Spleen (tissue), 11 donors: ENCODE results near the gene TMEM141. TPM values are rescaled to one million over a fixed set of nuclear protein-coding genes. Genes with fewer than 3 reads are reported as not detected.
A peak's percentile ranks its signal among the peaks of the same experiment; 100 is the strongest.

Source experiments
- DNase-seq: peaks from one replicate; pipeline ENCODE4 v3.0.0-alpha.2; 2020
- H3K27ac ChIP-seq, 8 donors: fragments of 200-600 bp; sonication (generic) in 7 of 8; 1 replicate in 4 of 8; 2 replicates in 4 of 8; pipeline versions ENCODE4 v1.5.0 to v1.8.0; 2016 to 2021; ENCODE audit warnings: inconsistent platforms in 4 of 8, mild to moderate bottlenecking in 4 of 8, moderate library complexity in 1 of 8
- H3K27me3 ChIP-seq, 7 donors: fragments of 200-600 bp; sonication (generic) in 6 of 7; replicated peaks in 1 of 7; 1 replicate in 4 of 7; 2 replicates in 3 of 7; pipeline versions ENCODE4 v1.5.0 to v1.8.0; 2016 to 2021; ENCODE audit warnings: inconsistent platforms in 3 of 7, mild to moderate bottlenecking in 1 of 7
- H3K36me3 ChIP-seq, 6 donors: fragments of 200-600 bp; sonication (generic) in 5 of 6; 1 replicate in 4 of 6; 2 replicates in 2 of 6; pipeline versions ENCODE4 v1.5.0 to v1.8.0; 2016 to 2021; ENCODE audit warnings: inconsistent platforms in 2 of 6
- H3K4me1 ChIP-seq, 6 donors: fragments of 200-600 bp; sonication (generic) in 5 of 6; 1 replicate in 3 of 6; 2 replicates in 3 of 6; pipeline versions ENCODE4 v1.5.0 to v1.8.0; 2016 to 2021; ENCODE audit warnings: inconsistent platforms in 3 of 6
- H3K4me3 ChIP-seq, 8 donors: fragments of 200-600 bp; sonication (generic) in 7 of 8; 1 replicate in 4 of 8; 2 replicates in 4 of 8; pipeline versions ENCODE4 v1.5.0 to v1.8.0; 2016 to 2021; ENCODE audit warnings: inconsistent platforms in 4 of 8, mild to moderate bottlenecking in 4 of 8, moderate library complexity in 2 of 8
- H3K9me3 ChIP-seq, 8 donors: fragments of 200-600 bp; sonication (generic) in 7 of 8; 1 replicate in 4 of 8; 2 replicates in 4 of 8; pipeline versions ENCODE4 v1.5.0 to v1.8.0; 2016 to 2021; ENCODE audit warnings: inconsistent platforms in 4 of 8
- CTCF ChIP-seq, 11 experiments: fragments of 200-600 bp in 7 of 11; fragments of 450-650 bp in 4 of 11; sonication (generic) in 4 of 11; IDR thresholded peaks in 8 of 11; conservative IDR thresholded peaks in 3 of 11; 1 replicate in 7 of 11; 2 replicates in 4 of 11; pipeline versions ENCODE4 v1.4.0 to v1.8.0; 2016 to 2021; ENCODE audit warnings: antibody characterized with exemption in 11 of 11, inconsistent platforms in 4 of 11, mild to moderate bottlenecking in 1 of 11
- POLR2A ChIP-seq, 3 donors: fragments of 450-650 bp; IDR thresholded peaks; one replicate each; pipeline ENCODE4 v1.5.1; 2017; ENCODE audit warnings: antibody characterized with exemption in 3 of 3, mild to moderate bottlenecking in 1 of 3
- POLR2AphosphoS5 ChIP-seq, 3 donors: sonication (generic); formaldehyde crosslinking; IDR thresholded peaks; one replicate each; pipeline ENCODE4 v1.5.1; 2017; ENCODE audit warnings: antibody characterized with exemption in 3 of 3
- WGBS, 5 donors: extraction: QIAGEN DNeasy Blood & Tissue Kit in 3 of 5; methylation state at CpG; one replicate each; pipeline versions ENCODE4 v1.1.5 to v1.1.7; 2013 to 2018; 5-methylcytosine and 5-hydroxymethylcytosine counted together
- intact Hi-C: fragments of 100-400 bp; cut with DNase I; formaldehyde crosslinking; loops from one replicate; pipeline ENCODE4 v1.15.0; 2023; ENCODE audit warnings: low total_unique reads
- polyA plus RNA-seq, 3 donors: library from polyadenylated mRNA; stranded (reverse); fragments of 200-250 nt; gene quantifications; one replicate each; pipeline ENCODE4 v1.2.1, GENCODE V29; 2013
- total RNA-seq, 7 donors: library from RNA; depleted of rRNA in 3 of 7; stranded (reverse); fragments of >200 nt in 3 of 7; fragmentation: NEBNext Ultra II Directional in 4 of 7; extraction: Animal tissue kit (Norgen Biotek cat#: 25700) in 4 of 7; gene quantifications; one replicate each; pipeline versions ENCODE4 v1.1.0 to v1.2.1, GENCODE V29; 2016 to 2021
- donor health status: healthy with polysubstance abuse.
- donor health status: DM: no; HTN: no; CAD: no; lungs with moderate emphysema.
- donor health status: DM: no; HTN: no; CAD: no.
- donor health status: Bipolar disorder and iron deficiency.
- donor health status: healthy.
- donor health status: DM: no; HTN: no; CAD: no.
- donor health status: DM: yes; HTN: yes; CAD: no.

Gene TMEM141
- total and polyA plus RNA-seq, 10 donors, result 32.1 to 92.8 (median 45.7) TPM

DNA sequence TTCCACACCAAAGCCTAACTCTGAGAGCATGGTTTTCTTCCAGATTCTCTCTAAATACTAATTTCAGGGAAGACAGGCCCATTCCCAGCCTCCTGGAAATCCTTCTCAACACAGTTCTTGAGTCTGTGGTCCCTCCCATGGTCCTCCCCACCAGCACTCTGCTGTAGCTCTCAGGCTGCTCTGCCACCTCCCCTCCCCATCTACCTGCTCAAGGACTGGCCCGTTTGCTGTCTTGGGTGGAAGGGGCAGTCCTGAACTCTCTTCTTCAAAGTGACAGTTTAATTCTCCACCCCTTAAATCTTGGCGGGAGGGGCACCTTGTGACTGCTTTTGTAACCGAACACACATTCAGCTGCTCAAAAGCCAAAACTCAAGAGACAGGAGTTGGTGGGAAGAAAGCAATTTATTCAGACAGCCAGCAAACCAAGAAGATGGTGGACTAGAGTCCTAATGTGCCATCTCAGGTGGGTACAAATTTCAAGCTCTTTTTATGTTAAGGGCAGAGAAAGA is 19.2 kb upstream of the TMEM141 start:
- peaks cover 0 to 18% (median 7%) of the 10 kb centered on the region in 6 donors for H3K4me1 ChIP-seq
- peaks cover 0 to 22% (median 0%) of the 10 kb centered on the region in 7 donors for H3K27me3 ChIP-seq
- H3K27ac ChIP-seq, result no peak overlapping the region
- intact Hi-C loops, result no loop called here
- no peak for TF ChIP-seq POLR2A (IDR thresholded peaks at IDR 0.05)
- no peak for TF ChIP-seq POLR2AphosphoS5 (IDR thresholded peaks at IDR 0.05)
- TF ChIP-seq CTCF (IDR thresholded peaks at IDR 0.05 in 8 of 11, conservative IDR thresholded peaks at IDR 0.05 in 3 of 11), result no peak
- H3K36me3 ChIP-seq, result no peaks in the 10 kb centered on the region
- peaks cover 0 to 10% (median 7%) of the 10 kb centered on the region in 8 donors for H3K9me3 ChIP-seq
- DNase-seq, result no peak
- no peak overlapping the region for H3K4me3 ChIP-seq
- 65 to 81% (median 78%) methylated on average over 3 of the region's 3 CpGs for WGBS, 5 donors

GRCh38 chr9:136773386-136774044 is 17.6 kb upstream of the TMEM141 start:
- Histone ChIP-seq H3K4me1 (peaks cover 0 to 9% (median 2%) of the 10 kb centered on the region in 6 donors), H3K27me3 (peaks cover 0 to 8% (median 0%) of the 10 kb centered on the region in 7 donors), H3K27ac (no peak overlapping the region), H3K9me3 (peaks cover 0 to 10% (median 7%) of the 10 kb centered on the region in 8 donors), H3K4me3 (no peak overlapping the region), H3K36me3 (no peaks in the 10 kb centered on the region)
- peak; percentile 89 for DNase-seq
- TF ChIP-seq POLR2AphosphoS5 (IDR thresholded peaks at IDR 0.05), result peak in 1 of 3 donors; percentile 34
- no peak for TF ChIP-seq POLR2A (IDR thresholded peaks at IDR 0.05)
- intact Hi-C loops, result no loop called here
- WGBS, 5 donors, result 67 to 84% (median 73%) methylated on average over 5 to 7 of the region's 7 CpGs

DNA sequence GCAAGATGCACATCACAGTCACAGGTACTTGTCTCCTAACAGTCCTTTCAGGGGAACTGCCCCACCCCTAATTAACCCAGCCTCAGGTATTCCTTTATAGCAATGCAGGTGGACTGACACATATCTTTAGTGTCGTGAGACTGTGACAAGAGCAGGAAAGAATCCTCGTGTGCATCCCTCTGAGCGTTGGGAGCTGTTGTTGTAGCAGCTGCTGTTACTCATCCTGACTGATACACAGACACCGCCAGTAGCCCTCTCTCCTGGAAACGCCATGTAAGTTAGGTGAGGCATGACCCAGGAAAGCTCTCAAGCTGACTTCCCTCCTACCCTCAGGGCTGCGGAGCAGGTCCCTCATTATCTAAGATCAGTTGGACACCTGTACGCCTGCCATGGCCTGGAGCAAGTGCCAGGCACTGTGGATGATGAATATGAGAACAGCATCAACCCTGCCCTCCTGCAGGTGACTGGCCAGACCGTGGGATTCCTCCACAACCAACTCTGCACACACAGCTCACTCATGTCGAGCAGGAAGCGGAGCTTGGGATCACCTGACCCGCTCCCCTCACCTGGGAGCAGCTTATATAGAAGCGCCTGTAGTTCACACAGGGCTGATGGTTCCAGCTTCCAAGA is 16.6 kb upstream of the TMEM141 start:
- H3K9me3 ChIP-seq, result peaks cover 0 to 10% (median 7%) of the 10 kb centered on the region in 8 donors
- no peak for DNase-seq
- H3K36me3 ChIP-seq, result no peaks in the 10 kb centered on the region
- peaks cover 0 to 4% (median 0%) of the 10 kb centered on the region in 7 donors for H3K27me3 ChIP-seq
- TF ChIP-seq CTCF (IDR thresholded peaks at IDR 0.05 in 8 of 11, conservative IDR thresholded peaks at IDR 0.05 in 3 of 11) (no peak), POLR2AphosphoS5 (IDR thresholded peaks at IDR 0.05) (no peak), POLR2A (IDR thresholded peaks at IDR 0.05) (no peak)
- H3K27ac ChIP-seq, result no peak overlapping the region
- intact Hi-C loops, result no loop called here
- 86 to 93% (median 90%) methylated on average over 3 to 12 of the region's 12 CpGs for WGBS, 5 donors
- H3K4me1 ChIP-seq, result peaks cover 0 to 9% (median 2%) of the 10 kb centered on the region in 6 donors
- H3K4me3 ChIP-seq, result no peak overlapping the region

DNA sequence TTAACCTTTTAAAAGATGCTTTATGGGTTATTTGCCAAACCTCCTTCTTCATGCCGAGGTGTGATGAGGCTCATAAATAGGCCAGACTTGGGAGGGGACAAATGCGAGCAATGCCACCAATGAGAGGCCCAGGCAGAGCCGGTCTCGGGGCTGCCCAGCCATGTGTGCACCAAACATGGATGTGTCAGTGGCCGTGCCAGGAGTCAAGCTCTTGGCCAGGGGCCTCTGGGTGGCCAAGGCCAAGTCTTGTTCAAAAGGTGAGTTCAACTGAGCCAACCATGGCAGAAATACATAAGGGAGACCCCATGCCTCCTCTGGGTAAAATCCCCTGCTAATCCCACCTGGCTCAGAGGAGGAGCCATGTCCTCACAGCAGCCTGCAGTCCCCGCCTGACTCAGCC is 16.0 kb upstream of the TMEM141 start:
- no peak for TF ChIP-seq POLR2A (IDR thresholded peaks at IDR 0.05)
- no peak for TF ChIP-seq CTCF (IDR thresholded peaks at IDR 0.05 in 8 of 11, conservative IDR thresholded peaks at IDR 0.05 in 3 of 11)
- TF ChIP-seq POLR2AphosphoS5 (IDR thresholded peaks at IDR 0.05), result no peak
- DNase-seq, result no peak
- no peaks in the 10 kb centered on the region for H3K36me3 ChIP-seq
- H3K4me1 ChIP-seq, result peaks cover 0 to 6% (median 0%) of the 10 kb centered on the region in 6 donors
- peaks cover 0 to 10% (median 7%) of the 10 kb centered on the region in 8 donors for H3K9me3 ChIP-seq
- no peak overlapping the region for H3K4me3 ChIP-seq
- 79 to 97% (median 90%) methylated on average over 5 to 6 of the region's 6 CpGs for WGBS, 5 donors
- no peaks in the 10 kb centered on the region for H3K27me3 ChIP-seq
- no peak overlapping the region for H3K27ac ChIP-seq
- intact Hi-C loops, result no loop called here
